PC-3 (cell line): ENCODE results near the gene PKNOX1. TPM values are rescaled to one million over a fixed set of nuclear protein-coding genes. Genes with fewer than 3 reads are reported as not detected.

Experiments
- ATAC-seq: fragments of 200-7000 bp; cut with Tn5 transposase; 2 replicates; pipeline ENCODE4 v1.9.1; 2020; ENCODE audit warnings: mild to moderate bottlenecking, moderate library complexity
- BruUV-seq: library from RNA; stranded (reverse); fragments of 400-500 nt; replicated peaks from 2 replicates; lab custom pipeline; 2021; lab: Mats Ljungman, UMichigan
- CTCF ChIA-PET: fragments of 300-600 bp; sonication (Branson Sonifier 250); formaldehyde crosslinking; loops from one replicate; lab custom pipeline; 2022; ENCODE audit warnings: antibody characterized with exemption; lab: Charles Lee
- POLR2A ChIA-PET: fragments of 300-600 bp; sonication (Branson Sonifier 250); formaldehyde crosslinking; loops from one replicate; lab custom pipeline; 2022; ENCODE audit warnings: antibody characterized with exemption; ENCODE audit not compliant: unreplicated experiment; lab: Charles Lee
- DNase-seq: peaks from one replicate; pipeline ENCODE4 v3.0.0-alpha.2; 2015
- H2AFZ ChIP-seq: fragments of 300-600 bp; sonication (generic); 2 replicates; pipeline ENCODE4 v1.6.0; 2016; ENCODE audit warnings: antibody characterized with exemption, low read length
- H3F3A ChIP-seq: fragments of 300-600 bp; sonication (generic); one replicate; pipeline ENCODE4 v1.6.0; 2017; ENCODE audit warnings: antibody characterized with exemption, low read length, control low read depth, mild to moderate bottlenecking; ENCODE audit not compliant: unreplicated experiment
- H3K27ac ChIP-seq: fragments of 300-600 bp; sonication (generic); 2 replicates; pipeline ENCODE4 v1.5.1; 2016; ENCODE audit warnings: mild to moderate bottlenecking, low read length
- H3K27me3 ChIP-seq: fragments of 300-600 bp; sonication (generic); 2 replicates; pipeline ENCODE4 v1.6.1; 2016; ENCODE audit warnings: low read length, mixed read lengths
- H3K36me3 ChIP-seq: fragments of 300-600 bp; sonication (generic); 2 replicates; pipeline ENCODE4 v1.6.1; 2016; ENCODE audit warnings: low read depth, mixed run types, low read length, mixed read lengths
- H3K4me1 ChIP-seq: fragments of 300-600 bp; sonication (generic); 2 replicates; pipeline ENCODE4 v1.5.1; 2016; ENCODE audit warnings: low read length; ENCODE audit not compliant: insufficient read depth
- H3K4me2 ChIP-seq: fragments of 300-600 bp; sonication (generic); 2 replicates; pipeline ENCODE4 v1.6.0; 2016; ENCODE audit warnings: low read length
- H3K4me3 ChIP-seq: fragments of 300-600 bp; sonication (generic); 2 replicates; pipeline ENCODE4 v1.5.1; 2016; ENCODE audit warnings: mild to moderate bottlenecking, low read length, mixed read lengths
- H3K79me2 ChIP-seq: fragments of 300-600 bp; sonication (generic); 2 replicates; pipeline ENCODE4 v1.6.1; 2017; ENCODE audit warnings: low read length, mixed read lengths
- H3K9ac ChIP-seq: fragments of 300-600 bp; sonication (generic); 2 replicates; pipeline ENCODE4 v1.6.0; 2016; ENCODE audit warnings: mild to moderate bottlenecking, low read length
- H3K9me2 ChIP-seq: fragments of 300-600 bp; sonication (generic); replicated peaks from 2 replicates; pipeline ENCODE4 v1.6.1; 2016; ENCODE audit warnings: mixed run types, low read length, mixed read lengths
- H3K9me3 ChIP-seq: fragments of 300-600 bp; sonication (generic); 2 replicates; pipeline ENCODE4 v1.6.1; 2016; ENCODE audit warnings: low read length, mixed read lengths
- H4K20me1 ChIP-seq: fragments of 300-600 bp; sonication (generic); 2 replicates; pipeline ENCODE4 v1.6.1; 2016; ENCODE audit warnings: low read length, mixed read lengths
- EZH2 ChIP-seq: fragments of 300-600 bp; sonication (generic); IDR thresholded peaks from one replicate; pipeline ENCODE4 v1.6.1; 2017; ENCODE audit warnings: antibody characterized with exemption, mild to moderate bottlenecking, low read length; ENCODE audit not compliant: unreplicated experiment
- EZH2phosphoT487 ChIP-seq: fragments of 300-600 bp; sonication (generic); IDR thresholded peaks from 2 replicates; pipeline ENCODE4 v1.6.1; 2018; ENCODE audit warnings: mild to moderate bottlenecking, antibody characterized with exemption, low read length, borderline replicate concordance
- intact Hi-C: fragments of 100-400 bp; cut with micrococcal nuclease; formaldehyde crosslinking; loops from 2 replicates; pipeline ENCODE4 v1.9.0; 2023
- total RNA-seq: library from RNA; depleted of rRNA; stranded (reverse); fragments of >200 nt; gene quantifications from 2 replicates; pipeline ENCODE4 v1.2.3, GENCODE V29; 2014
- TF ChIP-seq, protein P1 (sequence below): fragments of 300-600 bp; sonication (generic); conservative IDR thresholded peaks from 2 replicates; pipeline ENCODE4 v1.5.1; 2017; ENCODE audit warnings: antibody characterized with exemption, low read depth, mild to moderate bottlenecking, low read length

The PKNOX1 gene
- total RNA-seq, 1 experiment from 2014 or later = 19.7 TPM

GRCh38 chr21:43016728-43017127 is 42.4 kb downstream of the PKNOX1 start:
- no peak overlapping the region for H2AFZ ChIP-seq
- CTCF ChIA-PET = no interaction called here
- H4K20me1 ChIP-seq = no peaks in the 10 kb centered on the region
- no peak overlapping the region for H3K4me3 ChIP-seq
- intact Hi-C loops = no loop called here
- no TSS peak for BruUV-seq
- no peak overlapping the region for H3K9ac ChIP-seq
- DNase-seq (no peak), ATAC-seq (no peak)
- POLR2A ChIA-PET = no interaction called here
- H3K4me2 ChIP-seq = no peak overlapping the region
- peaks cover 21% of the 10 kb centered on the region; the same call in 1 of the 2 replicates for H3K36me3 ChIP-seq
- H3K79me2 ChIP-seq = no peaks in the 10 kb centered on the region
- no peaks in the 10 kb centered on the region for H3K27me3 ChIP-seq
- no peaks in the 10 kb centered on the region for H3F3A ChIP-seq
- H3K9me2 ChIP-seq = no peaks in the 10 kb centered on the region
- no peak overlapping the region for H3K27ac ChIP-seq
- TF ChIP-seq EZH2phosphoT487 (no peak), EZH2 (no peak)
- TF ChIP-seq, protein P1, sequence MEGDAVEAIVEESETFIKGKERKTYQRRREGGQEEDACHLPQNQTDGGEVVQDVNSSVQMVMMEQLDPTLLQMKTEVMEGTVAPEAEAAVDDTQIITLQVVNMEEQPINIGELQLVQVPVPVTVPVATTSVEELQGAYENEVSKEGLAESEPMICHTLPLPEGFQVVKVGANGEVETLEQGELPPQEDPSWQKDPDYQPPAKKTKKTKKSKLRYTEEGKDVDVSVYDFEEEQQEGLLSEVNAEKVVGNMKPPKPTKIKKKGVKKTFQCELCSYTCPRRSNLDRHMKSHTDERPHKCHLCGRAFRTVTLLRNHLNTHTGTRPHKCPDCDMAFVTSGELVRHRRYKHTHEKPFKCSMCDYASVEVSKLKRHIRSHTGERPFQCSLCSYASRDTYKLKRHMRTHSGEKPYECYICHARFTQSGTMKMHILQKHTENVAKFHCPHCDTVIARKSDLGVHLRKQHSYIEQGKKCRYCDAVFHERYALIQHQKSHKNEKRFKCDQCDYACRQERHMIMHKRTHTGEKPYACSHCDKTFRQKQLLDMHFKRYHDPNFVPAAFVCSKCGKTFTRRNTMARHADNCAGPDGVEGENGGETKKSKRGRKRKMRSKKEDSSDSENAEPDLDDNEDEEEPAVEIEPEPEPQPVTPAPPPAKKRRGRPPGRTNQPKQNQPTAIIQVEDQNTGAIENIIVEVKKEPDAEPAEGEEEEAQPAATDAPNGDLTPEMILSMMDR = no peak
- no peaks in the 10 kb centered on the region for H3K4me1 ChIP-seq
- no peaks in the 10 kb centered on the region for H3K9me3 ChIP-seq

GRCh38 chr21:43018519-43018918 is 44.2 kb downstream of the PKNOX1 start:
- H3K27me3 ChIP-seq = no peaks in the 10 kb centered on the region
- CTCF ChIA-PET = no interaction called here
- intact Hi-C loops = no loop called here
- TF ChIP-seq EZH2phosphoT487 (no peak), EZH2 (no peak)
- TF ChIP-seq, protein P1 = no peak
- H3K9me3 ChIP-seq = no peaks in the 10 kb centered on the region
- no peaks in the 10 kb centered on the region for H3F3A ChIP-seq
- no peak overlapping the region for H3K9ac ChIP-seq
- H2AFZ ChIP-seq = no peak overlapping the region
- POLR2A ChIA-PET = no interaction called here
- ATAC-seq = no peak
- no peaks in the 10 kb centered on the region for H3K9me2 ChIP-seq
- H4K20me1 ChIP-seq = no peaks in the 10 kb centered on the region
- no peaks in the 10 kb centered on the region for H3K4me1 ChIP-seq
- H3K79me2 ChIP-seq = no peaks in the 10 kb centered on the region
- H3K4me2 ChIP-seq = no peak overlapping the region
- no peak overlapping the region for H3K27ac ChIP-seq
- BruUV-seq = no TSS peak
- peaks cover 15% of the 10 kb centered on the region; the same call in 1 of the 2 replicates for H3K36me3 ChIP-seq
- no peak for DNase-seq
- H3K4me3 ChIP-seq = no peak overlapping the region

GRCh38 chr21:43020177-43020576 is 45.8 kb downstream of the PKNOX1 start:
- H3K36me3 ChIP-seq = peaks cover 14% of the 10 kb centered on the region; the same call in 1 of the 2 replicates
- POLR2A ChIA-PET = no interaction called here

More at GRCh38 chr21:43020177-43020576, 45.8 kb downstream of the PKNOX1 start:
- Histone ChIP-seq H3K4me1 (no peaks in the 10 kb centered on the region), H3K27ac (no peak overlapping the region), H3K27me3 (no peaks in the 10 kb centered on the region), H2AFZ (no peak overlapping the region), H3K4me2 (no peak overlapping the region), H3K79me2 (no peaks in the 10 kb centered on the region), H3K9me3 (no peaks in the 10 kb centered on the region), H3K9me2 (no peaks in the 10 kb centered on the region), H3K9ac (no peak overlapping the region), H3F3A (no peaks in the 10 kb centered on the region), H3K4me3 (no peak overlapping the region), H4K20me1 (no peaks in the 10 kb centered on the region)
- no TSS peak for BruUV-seq
- TF ChIP-seq, protein P1 = no peak
- TF ChIP-seq EZH2 (no peak), EZH2phosphoT487 (no peak)
- CTCF ChIA-PET = no interaction called here
- no peak for DNase-seq
- ATAC-seq = no peak
- intact Hi-C loops = no loop called here
